Heart left ventricle (tissue), 16 donors: ENCODE data around the gene STPG1. TPM values are rescaled to one million over a fixed set of nuclear protein-coding genes. Genes with fewer than 3 reads are reported as not detected.

Experiments
- ATAC-seq, 4 donors: fragments of 200-7000 bp; cut with Tn5 transposase; one replicate each; pipeline ENCODE4 v1.9.1; 2020 to 2022; ENCODE audit warnings: moderate library complexity in 4 of 4, mild to moderate bottlenecking in 3 of 4, moderate number of reproducible peaks in 1 of 4
- DNase-seq, 5 donors: peaks; one replicate each; pipeline ENCODE4 v3.0.0-alpha.2; 2020
- H3K27ac ChIP-seq, 12 donors: fragments of 200-600 bp; sonication (generic) in 4 of 12; one replicate each; pipeline versions ENCODE4 v1.5.0 to v1.8.0; 2016 to 2022; ENCODE audit warnings: mild to moderate bottlenecking in 2 of 12
- H3K27me3 ChIP-seq, 9 donors: fragments of 200-600 bp; sonication (generic) in 2 of 9; one replicate each; pipeline versions ENCODE4 v1.5.1 to v1.8.0; 2016 to 2022; ENCODE audit warnings: mild to moderate bottlenecking in 3 of 9
- H3K36me3 ChIP-seq, 9 donors: fragments of 200-600 bp; sonication (generic) in 2 of 9; one replicate each; pipeline versions ENCODE4 v1.5.0 to v1.8.0; 2018 to 2022; ENCODE audit warnings: mild to moderate bottlenecking in 2 of 9
- H3K4me1 ChIP-seq, 12 donors: fragments of 200-600 bp; sonication (generic) in 4 of 12; one replicate each; pipeline versions ENCODE4 v1.5.0 to v1.8.0; 2016 to 2022; ENCODE audit warnings: mild to moderate bottlenecking in 3 of 12
- H3K4me3 ChIP-seq, 12 donors: fragments of 200-600 bp; sonication (generic) in 4 of 12; one replicate each; pipeline versions ENCODE4 v1.5.0 to v1.8.0; 2017 to 2022; ENCODE audit warnings: mild to moderate bottlenecking in 9 of 12, moderate library complexity in 4 of 12
- H3K9me3 ChIP-seq, 12 donors: fragments of 200-600 bp; sonication (generic) in 4 of 12; one replicate each; pipeline versions ENCODE4 v1.5.0 to v1.8.0; 2016 to 2022; ENCODE audit warnings: mild to moderate bottlenecking in 1 of 12
- POLR2A ChIP-seq, 2 donors: fragments of 450-650 bp; IDR thresholded peaks; one replicate each; pipeline ENCODE4 v1.6.1; 2017; ENCODE audit warnings: antibody characterized with exemption in 2 of 2, mild to moderate bottlenecking in 2 of 2, moderate library complexity in 2 of 2
- WGBS, 4 donors: extraction: QIAGEN DNeasy Blood & Tissue Kit in 2 of 4; methylation state at CpG; one replicate each; pipeline versions ENCODE4 v1.1.5 to v1.1.7; 2013 to 2018; 5-methylcytosine and 5-hydroxymethylcytosine counted together
- intact Hi-C, 10 donors: fragments of 100-400 bp; cut with DNase I; formaldehyde crosslinking; loops; one replicate each; pipeline versions ENCODE4 v1.11.1 to v1.14.2; 2022
- polyA plus RNA-seq, 2 donors: library from polyadenylated mRNA; stranded (reverse); fragments of 200-250 nt; gene quantifications; one replicate each; pipeline ENCODE4 v1.2.3, GENCODE V29; 2013
- total RNA-seq, 9 donors: library from RNA; depleted of rRNA in 2 of 9; stranded (reverse); fragments of >200 nt in 2 of 9; fragmentation: NEBNext Ultra II Directional in 3 of 9; extraction: Animal tissue kit (Norgen Biotek cat#: 25700) in 3 of 9; gene quantifications; one replicate each; pipeline versions ENCODE4 v1.1.0 to v1.2.4, GENCODE V29; 2016 to 2023
- TF ChIP-seq, protein P1 (sequence below), 12 donors: fragments of 200-600 bp; sonication (generic) in 4 of 12; IDR thresholded peaks; one replicate each; pipeline versions ENCODE4 v1.5.0 to v1.8.0; 2018 to 2022; ENCODE audit warnings: antibody characterized with exemption in 12 of 12, mild to moderate bottlenecking in 5 of 12
- donor health status: ischemic (EF 13 %, LVEDD 7.1; RV severe dilation, severe dysfunction).
- donor health status: healthy with polysubstance abuse.
- donor health status: DM: no; HTN: yes; CAD: no.
- donor health status: DM: no; HTN: no; CAD: no.
- donor health status: ischemic (EF 25% LVEDD 6.9; RV normal size, moderate dysfunction).
- donor health status: ischemic (EF 25% LVEDD 5.7; RV mildly dilated, moderate dysfunction).
- donor health status: healthy.
- donor health status: DM: yes; HTN: yes; CAD: no.
- donor health status: ischemic (EF 35%, LVEDD 5.7; RV mildly dilated, moderate dysfunction).
- donor health status: nonischemic (EF 11% LVEDD 7.7; RV severe dilation, severe dysfunction).
- donor health status: DM: yes; HTN: yes; CAD: no.
- donor health status: PGD.
- donor health status: ischemic (EF 29% LVEDD 5.4; RV normal size, mild dysfunction).
- donor health status: nonischemic (EF 23%, LVEDD 6.1; RV moderate dilation, normal function).

Gene STPG1
- total and polyA plus RNA-seq, 11 donors: 3.8 to 6.9 (median 4.8) TPM

GRCh38 chr1:24322470-24323177 lies 91.0 kb downstream of the STPG1 start:
- peak overlapping the region in 1 of 12 donors; percentile 51 for H3K27ac ChIP-seq
- intact Hi-C loops: no loop called here
- TF ChIP-seq, protein P1, sequence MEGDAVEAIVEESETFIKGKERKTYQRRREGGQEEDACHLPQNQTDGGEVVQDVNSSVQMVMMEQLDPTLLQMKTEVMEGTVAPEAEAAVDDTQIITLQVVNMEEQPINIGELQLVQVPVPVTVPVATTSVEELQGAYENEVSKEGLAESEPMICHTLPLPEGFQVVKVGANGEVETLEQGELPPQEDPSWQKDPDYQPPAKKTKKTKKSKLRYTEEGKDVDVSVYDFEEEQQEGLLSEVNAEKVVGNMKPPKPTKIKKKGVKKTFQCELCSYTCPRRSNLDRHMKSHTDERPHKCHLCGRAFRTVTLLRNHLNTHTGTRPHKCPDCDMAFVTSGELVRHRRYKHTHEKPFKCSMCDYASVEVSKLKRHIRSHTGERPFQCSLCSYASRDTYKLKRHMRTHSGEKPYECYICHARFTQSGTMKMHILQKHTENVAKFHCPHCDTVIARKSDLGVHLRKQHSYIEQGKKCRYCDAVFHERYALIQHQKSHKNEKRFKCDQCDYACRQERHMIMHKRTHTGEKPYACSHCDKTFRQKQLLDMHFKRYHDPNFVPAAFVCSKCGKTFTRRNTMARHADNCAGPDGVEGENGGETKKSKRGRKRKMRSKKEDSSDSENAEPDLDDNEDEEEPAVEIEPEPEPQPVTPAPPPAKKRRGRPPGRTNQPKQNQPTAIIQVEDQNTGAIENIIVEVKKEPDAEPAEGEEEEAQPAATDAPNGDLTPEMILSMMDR (IDR thresholded peaks at IDR 0.05): no peak
- no peak for TF ChIP-seq POLR2A (IDR thresholded peaks at IDR 0.05)
- H3K27me3 ChIP-seq: peaks cover 10 to 49% (median 30%) of the 10 kb centered on the region in 9 donors
- H3K4me3 ChIP-seq: peak overlapping the region; percentile 28 to 64 (median 52)
- no peak for DNase-seq
- peak in 3 of 4 donors; percentile 20 to 42 (median 35) for ATAC-seq
- 41 to 51% (median 46%) methylated on average over 28 to 33 of the region's 33 CpGs for WGBS, 4 donors
- H3K4me1 ChIP-seq: peaks cover 0 to 22% (median 8%) of the 10 kb centered on the region in 12 donors
- no peaks in the 10 kb centered on the region for H3K36me3 ChIP-seq
- no peaks in the 10 kb centered on the region for H3K9me3 ChIP-seq

DNA sequence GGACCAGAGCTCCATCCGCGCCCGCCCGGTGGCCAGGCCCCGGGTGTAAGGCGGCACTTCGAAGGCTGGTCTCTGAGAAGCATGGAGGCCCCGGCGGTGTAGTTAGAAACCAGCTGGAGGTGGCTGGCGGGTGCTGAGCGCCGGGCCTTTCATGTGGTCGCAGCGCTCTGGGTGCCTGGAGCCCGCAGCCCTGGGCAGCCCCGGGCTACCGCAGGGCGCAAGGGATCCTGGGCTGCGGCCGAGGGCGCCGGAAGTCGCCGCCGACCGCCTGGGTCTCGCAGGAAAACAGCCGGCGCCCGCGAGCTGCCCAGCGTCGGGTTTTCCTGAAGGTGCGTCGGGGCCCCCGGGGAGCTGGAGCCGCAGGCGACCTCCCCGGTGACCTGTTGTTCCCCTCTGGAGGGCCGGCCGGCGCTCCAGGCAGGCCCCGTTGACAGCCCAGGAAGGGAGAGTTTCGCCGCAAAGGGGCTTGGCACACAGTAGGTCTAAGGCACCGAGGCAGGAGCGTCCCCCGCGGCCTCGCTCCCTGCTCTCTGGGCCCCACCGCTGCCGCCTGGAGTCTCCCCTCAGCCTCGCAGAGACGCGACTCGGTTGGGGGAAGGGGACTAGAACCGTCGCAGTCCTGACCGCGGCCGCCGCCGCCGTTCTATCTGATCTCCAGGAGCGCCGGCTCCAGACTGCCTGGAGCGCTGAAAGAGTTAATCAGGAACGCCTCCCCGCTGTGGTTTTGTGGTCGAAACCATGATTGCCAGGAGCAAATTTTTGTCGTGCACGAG lies 91.7 kb downstream of the STPG1 start:
- peaks cover 0 to 22% (median 8%) of the 10 kb centered on the region in 12 donors for H3K4me1 ChIP-seq
- intact Hi-C loops: no loop called here
- H3K27ac ChIP-seq: peak overlapping the region in 4 of 12 donors; percentile 8 to 51 (median 26)
- DNase-seq: peak in 4 of 5 donors; percentile 22 to 76 (median 42)
- ATAC-seq: peak in 3 of 4 donors; percentile 65 to 82 (median 69)
- H3K36me3 ChIP-seq: no peaks in the 10 kb centered on the region
- 11 to 21% (median 16%) methylated on average over 21 to 72 of the region's 72 CpGs for WGBS, 4 donors
- peaks cover 10 to 56% (median 37%) of the 10 kb centered on the region in 9 donors for H3K27me3 ChIP-seq
- H3K9me3 ChIP-seq: no peaks in the 10 kb centered on the region
- TF ChIP-seq POLR2A (IDR thresholded peaks at IDR 0.05): no peak
- TF ChIP-seq, protein P1 (IDR thresholded peaks at IDR 0.05): no peak
- peak overlapping the region; percentile 28 to 64 (median 52) for H3K4me3 ChIP-seq

DNA sequence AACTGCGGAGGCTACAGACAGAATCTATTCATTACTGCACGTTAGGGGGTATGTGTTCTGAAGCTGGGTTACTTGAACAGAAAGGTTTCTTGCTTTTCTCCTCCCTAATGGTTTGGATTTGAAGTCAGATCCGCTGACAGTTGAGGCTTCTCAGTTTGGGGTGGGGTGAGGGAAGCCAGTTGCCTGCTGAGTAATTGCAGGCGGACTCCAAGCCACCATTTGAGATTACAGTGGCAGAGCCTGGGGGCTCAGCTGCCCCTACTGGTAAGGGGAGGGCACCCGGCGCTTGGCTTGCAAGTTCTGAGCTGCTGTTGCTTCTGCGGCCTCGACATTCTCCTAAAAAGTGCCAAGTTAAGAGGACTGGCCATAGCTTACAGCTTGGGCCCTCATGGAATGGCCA lies 92.5 kb downstream of the STPG1 start:
- peak overlapping the region in 2 of 12 donors; percentile 28 to 61 for H3K4me3 ChIP-seq

More for the DNA sequence above, 92.5 kb downstream of the STPG1 start:
- intact Hi-C loops: no loop called here
- WGBS, 4 donors: 89 to 95% (median 91%) methylated on average over 6 to 8 of the region's 8 CpGs
- TF ChIP-seq, protein P1 (IDR thresholded peaks at IDR 0.05): no peak
- Histone ChIP-seq H3K36me3 (no peaks in the 10 kb centered on the region), H3K27ac (no peak overlapping the region), H3K4me1 (peaks cover 0 to 22% (median 8%) of the 10 kb centered on the region in 12 donors), H3K27me3 (peaks cover 10 to 61% (median 37%) of the 10 kb centered on the region in 9 donors), H3K9me3 (no peaks in the 10 kb centered on the region)
- DNase-seq (no peak), ATAC-seq (no peak)
